Activated T-cell treated with anti-CD3 and anti-CD28 coated beads, Interleukin-2, amount 50 U/mL, for 4 hours (primary cell): ENCODE data around the gene NR2F2. TPM values are rescaled to one million over a fixed set of nuclear protein-coding genes. Genes with fewer than 3 reads are reported as not detected.

Experiments used
- ATAC-seq, 2 donors: fragments of 200-7000 bp; cut with Tn5 transposase; one replicate each; pipeline ENCODE4 v1.10.0; 2021
- DNase-seq: peaks from one replicate; pipeline ENCODE4 v3.0.0-alpha.2; 2020
- H3K27me3 Mint-ChIP-seq: one replicate; pipeline ENCODE4 v1.8.0; 2021; ENCODE audit warnings: low read depth, mixed read lengths
- H3K36me3 Mint-ChIP-seq: one replicate; pipeline ENCODE4 v1.8.0; 2022; ENCODE audit warnings: mixed read lengths; ENCODE audit not compliant: insufficient read depth
- H3K4me1 Mint-ChIP-seq: one replicate; pipeline ENCODE4 v1.8.0; 2021; ENCODE audit warnings: low read depth, mixed read lengths
- H3K4me3 Mint-ChIP-seq: one replicate; pipeline ENCODE4 v1.8.0; 2021; ENCODE audit warnings: mild to moderate bottlenecking, moderate library complexity, mixed read lengths
- H3K9me3 Mint-ChIP-seq: one replicate; pipeline ENCODE4 v1.8.0; 2021; ENCODE audit warnings: mixed read lengths
- total RNA-seq, 3 donors: library from RNA; stranded (reverse); gene quantifications; one replicate each; pipeline ENCODE4 v1.2.1, GENCODE V29; 2021

Gene NR2F2
- total RNA-seq, 3 donors from 2014 or later: 0.13 to 0.24 (median 0.15) TPM

DNA sequence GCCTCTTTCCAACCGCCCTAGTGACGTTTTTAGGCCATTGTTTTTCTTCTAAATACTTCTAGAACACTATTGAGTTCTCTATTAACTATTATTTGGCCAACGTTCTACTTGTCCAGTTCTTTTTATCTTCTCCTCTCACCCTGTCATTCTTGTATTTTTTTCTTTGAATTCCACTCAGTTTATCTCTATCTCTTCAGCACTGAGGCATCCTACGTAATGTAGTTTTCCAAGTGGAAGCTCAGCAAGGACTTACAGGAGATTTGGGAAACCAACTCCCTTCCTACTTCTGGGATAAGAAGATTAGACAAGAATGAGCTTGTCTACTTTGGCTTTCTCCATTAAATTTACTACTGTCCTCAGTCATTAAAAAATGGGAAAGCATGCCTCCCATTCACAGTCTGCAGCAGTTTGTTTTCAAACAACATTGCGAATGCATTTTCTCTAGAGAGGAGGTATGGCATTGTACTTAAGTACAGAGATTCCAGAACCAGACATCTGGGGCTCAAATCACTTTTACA is 21.3 kb upstream of the NR2F2 start:
- Mint-ChIP-seq H3K9me3 (peaks cover 3% of the 10 kb centered on the region), H3K4me3 (no peak overlapping the region), H3K36me3 (no peaks in the 10 kb centered on the region), H3K27me3 (peaks cover 11% of the 10 kb centered on the region), H3K4me1 (no peaks in the 10 kb centered on the region)
- ATAC-seq: no peak
- no peak for DNase-seq

DNA sequence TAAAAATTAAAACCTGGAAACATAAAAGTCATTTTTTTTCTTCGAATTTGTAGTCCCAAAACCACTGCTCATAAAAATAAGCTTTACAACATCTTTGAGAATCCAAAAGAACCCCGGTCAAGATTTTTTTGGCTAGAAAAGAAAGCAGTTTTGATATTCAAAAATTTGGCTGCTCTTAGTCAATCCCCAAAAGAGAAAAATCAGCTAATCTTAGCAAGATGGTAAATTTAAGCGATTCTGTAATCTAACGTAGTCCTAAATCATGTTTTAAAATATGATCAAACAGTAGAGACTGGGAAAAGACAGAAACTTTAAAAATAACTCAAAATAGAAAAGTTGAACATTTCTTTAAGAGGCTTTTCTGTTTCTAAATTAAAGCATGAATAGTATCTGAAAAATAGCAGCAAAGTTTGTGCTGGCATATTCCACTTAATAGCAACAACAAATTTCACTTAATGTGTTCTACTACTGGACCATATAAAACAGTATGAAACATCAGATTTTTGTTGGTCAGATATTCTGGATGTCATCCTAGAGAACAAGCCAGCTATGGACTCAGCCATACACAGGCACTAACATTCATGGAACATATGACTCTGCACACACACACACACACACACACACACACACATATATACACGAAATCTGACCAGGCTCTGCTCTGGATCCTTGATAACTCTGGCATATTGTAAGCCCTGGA is 19.1 kb upstream of the NR2F2 start:
- peaks cover 16% of the 10 kb centered on the region for H3K27me3 Mint-ChIP-seq
- H3K4me1 Mint-ChIP-seq: no peaks in the 10 kb centered on the region
- ATAC-seq (no peak), DNase-seq (no peak)
- no peak overlapping the region for H3K4me3 Mint-ChIP-seq
- H3K36me3 Mint-ChIP-seq: no peaks in the 10 kb centered on the region
- no peaks in the 10 kb centered on the region for H3K9me3 Mint-ChIP-seq

DNA sequence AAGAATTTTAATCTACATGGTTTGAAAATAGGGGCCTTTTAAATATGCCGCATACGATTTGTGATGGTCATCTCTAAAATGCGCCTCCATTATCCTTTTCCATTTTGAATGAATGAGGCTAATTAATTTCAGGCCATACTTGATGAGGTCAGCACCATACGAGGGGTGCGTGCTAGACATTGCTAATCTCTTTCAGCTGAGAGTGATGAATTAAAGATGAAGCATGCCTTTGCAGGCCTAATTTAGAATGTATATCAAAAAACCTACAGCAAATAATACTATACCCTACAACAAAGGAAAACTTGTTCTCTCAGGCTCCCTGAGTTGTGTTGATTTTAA is 18.6 kb upstream of the NR2F2 start:
- no peaks in the 10 kb centered on the region for H3K9me3 Mint-ChIP-seq
- no peak for DNase-seq
- H3K27me3 Mint-ChIP-seq: peaks cover 20% of the 10 kb centered on the region
- H3K4me1 Mint-ChIP-seq: no peaks in the 10 kb centered on the region
- H3K36me3 Mint-ChIP-seq: no peaks in the 10 kb centered on the region
- no peak for ATAC-seq
- H3K4me3 Mint-ChIP-seq: no peak overlapping the region

DNA sequence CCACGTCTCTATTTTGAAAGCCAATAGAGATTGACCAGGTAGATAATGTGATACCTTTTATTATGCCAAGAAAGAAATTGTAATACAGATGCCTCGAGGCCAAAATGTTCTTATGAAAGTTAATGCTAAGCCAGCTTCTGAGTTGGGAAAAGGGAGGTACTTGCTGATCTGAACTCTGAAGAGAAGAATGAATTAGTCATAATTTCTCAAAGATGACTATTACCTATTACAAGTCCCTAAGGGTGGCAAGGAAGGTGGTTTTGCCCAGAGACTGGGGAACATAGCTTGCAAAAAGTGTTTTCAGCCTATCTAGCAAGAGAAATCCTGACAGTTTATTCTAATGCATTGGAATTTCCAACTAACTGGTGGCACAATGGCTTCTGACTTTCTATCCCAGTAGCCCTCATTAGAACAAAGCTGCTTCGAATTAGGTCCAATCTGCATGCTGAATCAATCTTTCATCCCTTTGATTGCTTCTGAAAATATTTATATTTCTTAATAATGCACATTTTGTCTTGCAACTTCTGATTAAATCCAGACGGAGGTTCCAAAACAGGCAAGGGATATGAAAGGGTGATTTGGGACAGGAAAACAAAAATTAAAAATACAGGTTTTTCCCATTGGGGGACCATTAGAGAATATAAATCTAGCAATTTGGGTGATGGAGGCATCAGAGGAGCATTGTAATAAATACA is 17.7 kb upstream of the NR2F2 start:
- H3K36me3 Mint-ChIP-seq: no peaks in the 10 kb centered on the region
- ATAC-seq (no peak), DNase-seq (no peak)
- no peak overlapping the region for H3K4me3 Mint-ChIP-seq
- no peaks in the 10 kb centered on the region for H3K9me3 Mint-ChIP-seq
- peaks cover 26% of the 10 kb centered on the region for H3K27me3 Mint-ChIP-seq
- no peaks in the 10 kb centered on the region for H3K4me1 Mint-ChIP-seq

DNA sequence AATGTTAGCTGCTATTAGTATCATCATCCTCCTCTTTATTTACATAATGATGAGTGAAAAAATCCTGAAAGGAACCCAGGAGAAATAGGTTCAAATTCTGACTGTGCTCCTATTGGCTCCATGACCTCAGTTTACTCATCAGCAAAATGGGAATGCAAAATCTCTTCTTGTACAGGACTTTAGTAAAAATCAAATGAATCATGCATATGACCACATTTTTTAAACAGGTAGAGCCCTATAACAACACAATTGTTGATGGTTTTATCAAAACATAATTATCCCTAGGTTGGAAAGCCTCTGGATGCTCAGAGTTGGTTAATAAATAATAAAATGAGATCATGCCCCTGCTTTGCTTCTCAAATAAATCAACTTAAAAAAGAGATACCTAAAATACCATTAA is 16.0 kb upstream of the NR2F2 start:
- Mint-ChIP-seq H3K36me3 (no peaks in the 10 kb centered on the region), H3K9me3 (no peaks in the 10 kb centered on the region), H3K4me3 (no peak overlapping the region), H3K27me3 (peaks cover 34% of the 10 kb centered on the region), H3K4me1 (no peaks in the 10 kb centered on the region)
- DNase-seq: no peak
- no peak for ATAC-seq

DNA sequence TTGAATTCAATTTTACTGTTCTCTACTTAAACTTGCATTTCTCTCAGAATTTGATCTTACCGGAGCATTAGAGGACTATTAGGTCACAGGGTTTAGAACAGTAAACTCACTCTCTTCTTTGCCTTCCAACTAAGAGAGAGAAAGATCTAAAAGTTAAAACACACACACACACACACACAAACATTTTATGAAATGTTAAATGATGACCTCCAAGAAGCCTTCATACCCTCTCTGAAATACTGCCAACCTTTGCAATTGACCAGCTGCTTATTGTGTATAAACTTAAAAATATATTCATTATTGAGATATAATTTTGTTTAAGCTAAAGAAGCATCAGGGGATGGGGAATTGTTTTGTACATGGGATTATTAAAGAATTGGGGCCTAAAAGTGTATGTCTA is 15.5 kb upstream of the NR2F2 start:
- Mint-ChIP-seq H3K4me1 (no peaks in the 10 kb centered on the region), H3K4me3 (no peak overlapping the region), H3K36me3 (no peaks in the 10 kb centered on the region), H3K9me3 (no peaks in the 10 kb centered on the region), H3K27me3 (peaks cover 33% of the 10 kb centered on the region)
- ATAC-seq (no peak), DNase-seq (no peak)

DNA sequence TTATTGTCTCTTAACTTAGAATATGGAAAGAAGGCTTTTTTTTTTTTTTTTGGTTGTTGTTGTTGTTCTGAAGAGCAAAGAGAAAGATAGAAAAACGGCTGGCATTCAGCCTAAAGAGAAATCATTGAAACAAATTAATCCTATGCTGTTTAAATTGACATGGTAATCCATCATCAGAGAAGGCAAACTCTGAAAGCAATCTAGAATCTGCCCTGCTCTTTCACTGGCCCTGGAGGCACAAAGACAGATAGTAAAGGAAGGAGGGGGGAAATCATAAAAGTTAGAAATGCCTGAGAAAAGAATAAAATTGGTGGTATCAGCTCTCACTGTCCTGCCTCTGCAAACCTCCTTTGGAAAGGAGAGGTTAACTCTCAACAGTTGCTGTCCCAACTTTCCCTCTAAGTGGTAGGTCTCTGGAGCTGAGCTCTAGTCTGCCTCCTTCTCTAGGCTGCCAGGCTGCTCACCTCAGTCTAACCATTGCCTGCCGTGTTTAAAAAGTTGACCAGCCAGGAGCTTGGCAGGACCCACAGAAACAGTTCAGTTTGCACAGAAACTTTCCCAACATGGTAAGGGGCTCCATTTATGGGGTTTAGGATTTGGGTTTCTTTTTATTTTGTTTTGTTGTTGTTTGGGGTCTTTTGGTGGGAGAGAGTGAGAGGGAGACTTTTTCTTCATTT is 13.4 kb upstream of the NR2F2 start:
- ATAC-seq (no peak), DNase-seq (no peak)
- Mint-ChIP-seq H3K4me3 (no peak overlapping the region), H3K9me3 (no peaks in the 10 kb centered on the region), H3K36me3 (no peaks in the 10 kb centered on the region), H3K4me1 (no peaks in the 10 kb centered on the region), H3K27me3 (peaks cover 48% of the 10 kb centered on the region)

DNA sequence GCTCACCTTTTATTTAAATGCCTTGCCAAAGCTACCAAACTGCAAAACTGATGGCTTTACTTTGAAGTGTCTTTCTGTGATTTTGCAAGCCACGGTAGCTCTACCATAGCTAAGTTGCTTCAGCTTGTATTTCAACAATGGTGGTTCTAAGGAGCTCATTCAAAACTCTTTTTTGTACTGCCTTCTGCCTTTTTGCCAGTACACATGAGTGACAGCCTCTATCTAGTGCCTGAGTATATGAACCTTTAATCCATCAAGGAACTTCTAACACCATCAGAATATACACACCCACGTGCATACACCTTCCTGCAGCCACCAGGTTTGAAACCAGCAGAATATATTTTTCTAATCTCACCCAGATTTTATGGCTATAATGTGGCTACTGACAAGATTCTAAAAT is 10.4 kb upstream of the NR2F2 start:
- Mint-ChIP-seq H3K36me3 (no peaks in the 10 kb centered on the region), H3K9me3 (no peaks in the 10 kb centered on the region), H3K4me3 (no peak overlapping the region), H3K27me3 (peaks cover 59% of the 10 kb centered on the region), H3K4me1 (no peaks in the 10 kb centered on the region)
- DNase-seq: no peak
- no peak for ATAC-seq

DNA sequence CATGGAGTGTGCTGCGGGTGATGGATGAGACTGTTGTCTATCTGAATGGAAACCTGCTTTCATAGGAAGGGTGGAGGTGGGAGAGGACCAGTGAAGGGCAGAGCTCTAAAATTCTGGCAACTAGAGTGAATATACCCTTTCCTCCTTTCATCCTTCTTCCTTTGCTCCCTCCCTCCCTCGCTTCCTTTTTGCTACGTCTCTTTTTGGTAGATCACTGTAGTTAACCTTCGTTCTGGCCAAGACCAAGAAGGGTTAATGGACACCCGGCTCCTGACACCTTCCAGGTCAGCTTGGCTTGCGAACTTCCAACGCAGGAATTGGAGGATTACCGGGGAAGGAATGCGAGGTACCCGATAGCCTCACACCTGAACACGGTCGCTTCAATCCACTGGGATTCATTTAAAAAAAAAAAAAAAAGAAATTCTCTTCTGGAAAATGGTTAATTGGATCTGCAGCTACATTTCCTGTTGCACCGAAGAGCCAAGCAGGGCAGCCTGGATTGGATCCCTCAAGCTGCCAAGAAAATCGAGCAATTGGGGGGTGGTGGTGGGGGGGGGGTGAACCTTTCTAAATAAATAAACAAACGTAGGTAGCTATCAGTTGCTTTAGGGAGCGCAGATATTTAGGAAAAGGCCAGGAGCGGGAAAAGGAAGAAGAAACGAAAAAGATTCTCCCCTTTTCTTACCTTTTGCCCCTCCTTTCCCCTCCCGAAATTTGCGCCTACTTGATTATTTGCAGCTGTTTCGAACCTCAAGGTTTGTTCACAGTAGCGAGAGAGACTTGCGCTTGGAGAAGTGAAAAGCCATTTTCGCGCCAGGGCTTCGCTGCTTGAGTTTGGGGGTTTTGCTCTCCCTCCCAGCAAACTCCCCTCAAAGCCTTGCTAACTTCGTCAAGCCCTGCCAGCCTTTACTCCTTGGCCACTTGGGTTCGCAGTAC is 9.5 kb upstream of the NR2F2 start:
- Mint-ChIP-seq H3K36me3 (no peaks in the 10 kb centered on the region), H3K27me3 (peaks cover 66% of the 10 kb centered on the region), H3K4me3 (no peak overlapping the region), H3K4me1 (no peaks in the 10 kb centered on the region), H3K9me3 (no peaks in the 10 kb centered on the region)
- DNase-seq (no peak), ATAC-seq (no peak)

DNA sequence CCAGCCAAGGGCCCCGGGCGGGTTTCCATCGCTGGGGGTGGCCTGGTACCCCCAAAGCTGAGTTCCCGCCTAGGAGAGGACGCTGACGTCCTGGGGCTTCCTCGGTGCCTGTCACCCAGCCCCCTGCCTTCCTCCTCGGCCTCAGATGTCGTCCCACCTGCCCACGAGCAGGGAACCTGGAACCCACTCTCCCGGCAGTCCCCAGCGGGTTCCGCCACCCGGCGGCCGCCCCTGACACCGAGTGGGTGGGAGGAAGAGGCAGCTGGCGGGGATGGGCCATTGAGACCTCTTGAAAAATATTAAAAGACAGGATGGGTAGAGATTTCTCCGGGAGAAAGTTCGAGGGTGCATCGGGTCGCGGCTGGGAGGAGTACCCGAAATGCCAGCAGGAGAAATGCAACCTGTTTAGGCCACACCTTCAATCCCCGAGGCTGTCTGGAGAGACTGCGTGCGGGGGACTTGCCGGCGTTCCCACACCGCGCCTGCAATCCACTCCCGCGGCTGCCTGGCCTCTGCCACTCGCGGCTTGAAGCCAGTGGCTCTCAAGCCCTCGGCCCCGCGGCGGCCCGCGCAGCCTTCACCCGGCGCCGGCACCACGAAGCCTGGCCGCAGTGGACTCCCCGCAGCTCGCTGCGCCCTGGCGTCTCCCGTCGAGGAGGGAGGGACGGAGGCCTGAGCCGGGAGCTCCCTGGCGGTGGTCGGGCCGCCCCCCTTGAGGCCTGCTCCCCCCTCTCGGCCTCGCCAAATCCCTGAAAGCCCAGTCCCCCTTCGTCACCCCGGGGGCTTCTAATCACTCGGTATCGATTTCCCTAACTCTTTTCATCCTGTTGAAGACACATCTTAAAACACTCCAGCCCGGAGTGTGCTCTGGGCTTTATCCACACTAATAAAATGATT is 8.6 kb upstream of the NR2F2 start:
- no peaks in the 10 kb centered on the region for H3K36me3 Mint-ChIP-seq
- DNase-seq (no peak), ATAC-seq (no peak)
- H3K27me3 Mint-ChIP-seq: peaks cover 71% of the 10 kb centered on the region
- H3K4me3 Mint-ChIP-seq: no peak overlapping the region
- peaks cover 4% of the 10 kb centered on the region for H3K4me1 Mint-ChIP-seq
- H3K9me3 Mint-ChIP-seq: no peaks in the 10 kb centered on the region

DNA sequence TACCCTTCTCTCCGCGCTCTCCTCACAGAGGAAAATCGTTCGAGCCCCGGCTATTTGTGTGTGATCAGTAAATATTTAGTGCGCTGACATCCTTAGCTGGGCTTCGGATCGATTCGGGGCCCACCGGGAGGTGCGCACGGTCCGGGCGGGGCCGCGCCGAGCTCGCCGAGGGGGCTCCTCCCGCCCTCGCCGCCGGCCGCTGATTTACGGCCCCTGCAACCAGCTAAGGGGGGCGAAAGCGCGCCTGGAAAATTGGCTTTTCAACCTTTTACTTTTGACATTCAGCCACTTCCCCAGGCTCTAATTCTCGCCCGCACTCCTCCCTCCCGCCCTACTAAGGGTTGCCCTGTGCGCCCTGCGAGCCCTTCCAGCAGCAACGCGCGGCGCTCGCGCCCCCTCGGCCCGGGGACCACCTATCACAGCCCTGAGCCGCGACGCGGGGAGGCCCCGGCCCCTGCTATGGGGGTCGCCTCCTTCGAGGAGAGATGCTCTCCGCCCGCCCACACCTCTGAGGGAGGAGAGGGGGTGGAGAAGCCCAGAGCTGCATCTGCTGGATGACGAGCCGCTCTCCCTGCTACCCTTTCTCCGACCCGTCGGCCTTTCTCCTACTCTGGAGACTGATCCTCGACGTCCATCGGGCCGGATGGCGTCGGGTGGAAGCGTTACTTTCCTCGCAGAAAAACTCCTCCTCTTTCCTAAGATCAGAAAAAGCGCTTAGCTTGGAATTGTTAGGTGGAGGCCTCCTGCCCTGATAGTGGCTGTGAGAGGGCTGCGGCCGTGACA is 7.8 kb upstream of the NR2F2 start:
- ATAC-seq (no peak), DNase-seq (no peak)
- H3K4me1 Mint-ChIP-seq: peaks cover 4% of the 10 kb centered on the region
- H3K9me3 Mint-ChIP-seq: no peaks in the 10 kb centered on the region
- H3K27me3 Mint-ChIP-seq: peaks cover 73% of the 10 kb centered on the region
- H3K36me3 Mint-ChIP-seq: no peaks in the 10 kb centered on the region
- no peak overlapping the region for H3K4me3 Mint-ChIP-seq

DNA sequence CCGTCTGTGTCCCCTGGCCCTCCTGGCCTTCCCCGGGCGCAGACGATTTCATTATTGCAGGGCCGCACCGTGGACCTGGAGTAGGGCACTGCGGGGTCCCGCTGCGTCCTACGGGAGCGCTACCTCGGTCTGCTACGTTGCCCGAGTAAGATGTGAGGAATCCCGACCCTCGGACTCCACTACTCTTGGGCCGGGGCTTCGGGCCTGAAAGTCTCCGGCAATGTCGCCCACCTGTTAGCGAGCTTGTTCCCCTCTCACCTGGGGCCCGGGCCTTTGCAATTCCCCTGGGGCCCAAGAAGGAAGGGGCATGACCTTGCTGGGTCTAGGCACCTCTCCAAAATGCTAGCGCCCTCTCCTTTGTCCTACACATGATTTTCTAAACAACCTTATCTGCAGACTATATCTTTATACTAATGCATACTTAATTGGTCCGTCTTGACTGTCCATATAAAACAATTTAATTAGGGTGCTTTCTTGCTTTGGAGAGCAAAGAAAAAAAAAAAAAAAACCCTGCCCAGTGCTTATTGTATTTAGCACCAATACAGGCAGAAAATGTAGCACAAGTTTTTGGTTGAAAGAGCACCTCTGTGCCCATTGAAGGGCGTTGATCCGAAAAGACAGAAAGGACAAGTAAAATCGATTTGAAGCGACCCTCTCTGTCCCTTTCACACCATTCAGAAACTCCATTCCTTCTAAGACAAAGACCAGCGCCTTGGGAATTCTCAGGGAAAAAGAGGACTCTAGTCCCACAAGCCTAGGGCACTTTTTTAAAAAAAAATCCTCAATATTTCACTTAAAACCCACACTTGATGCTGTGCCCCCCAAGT is 7.0 kb upstream of the NR2F2 start:
- Mint-ChIP-seq H3K9me3 (no peaks in the 10 kb centered on the region), H3K4me3 (no peak overlapping the region), H3K4me1 (peaks cover 4% of the 10 kb centered on the region), H3K36me3 (no peaks in the 10 kb centered on the region), H3K27me3 (peaks cover 76% of the 10 kb centered on the region)
- DNase-seq: no peak
- ATAC-seq: no peak
